ENCODE results near the gene SPOCK1.

The SPOCK1 gene

DNA sequence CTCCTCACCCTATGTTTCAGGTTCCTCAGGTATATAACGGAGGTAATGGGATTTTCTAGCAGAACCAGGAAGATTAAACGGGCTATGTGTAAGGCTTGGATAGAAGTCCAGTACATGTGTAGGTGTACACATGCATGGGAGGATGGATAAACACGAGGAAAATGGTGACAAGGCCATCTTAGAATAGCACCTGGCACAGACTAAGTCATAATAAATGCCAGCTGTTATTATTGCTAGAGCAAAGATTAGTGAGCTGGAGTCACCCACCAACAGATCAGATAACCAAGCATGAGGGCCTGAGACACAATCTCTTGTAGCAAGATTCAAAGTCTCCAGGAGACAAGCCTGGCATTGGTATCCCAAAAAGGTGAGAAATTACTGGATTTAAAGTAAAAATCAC lies 21.1 kb downstream of the SPOCK1 start:
- Histone ChIP-seq H3K9me3 (ENCODE audit: control insufficient read depth, insufficient read depth, low read length) (no peaks in the 10 kb centered on the region), H3K36me3 (ENCODE audit: insufficient read depth, low read length) (no peaks in the 10 kb centered on the region), H3K9ac (ENCODE audit: low read depth, low read length) (no peak overlapping the region), H3K4me1 (ENCODE audit: insufficient read depth, low read length) (no peaks in the 10 kb centered on the region)

GRCh38 chr5:137470921-137471220 lies 28.3 kb downstream of the SPOCK1 start:
- Histone ChIP-seq H3K9me3 (ENCODE audit: control insufficient read depth, insufficient read depth, low read length) (no peaks in the 10 kb centered on the region), H3K9ac (ENCODE audit: low read depth, low read length) (no peak overlapping the region), H3K36me3 (ENCODE audit: insufficient read depth, low read length) (no peaks in the 10 kb centered on the region), H3K4me1 (ENCODE audit: insufficient read depth, low read length) (no peaks in the 10 kb centered on the region)

DNA sequence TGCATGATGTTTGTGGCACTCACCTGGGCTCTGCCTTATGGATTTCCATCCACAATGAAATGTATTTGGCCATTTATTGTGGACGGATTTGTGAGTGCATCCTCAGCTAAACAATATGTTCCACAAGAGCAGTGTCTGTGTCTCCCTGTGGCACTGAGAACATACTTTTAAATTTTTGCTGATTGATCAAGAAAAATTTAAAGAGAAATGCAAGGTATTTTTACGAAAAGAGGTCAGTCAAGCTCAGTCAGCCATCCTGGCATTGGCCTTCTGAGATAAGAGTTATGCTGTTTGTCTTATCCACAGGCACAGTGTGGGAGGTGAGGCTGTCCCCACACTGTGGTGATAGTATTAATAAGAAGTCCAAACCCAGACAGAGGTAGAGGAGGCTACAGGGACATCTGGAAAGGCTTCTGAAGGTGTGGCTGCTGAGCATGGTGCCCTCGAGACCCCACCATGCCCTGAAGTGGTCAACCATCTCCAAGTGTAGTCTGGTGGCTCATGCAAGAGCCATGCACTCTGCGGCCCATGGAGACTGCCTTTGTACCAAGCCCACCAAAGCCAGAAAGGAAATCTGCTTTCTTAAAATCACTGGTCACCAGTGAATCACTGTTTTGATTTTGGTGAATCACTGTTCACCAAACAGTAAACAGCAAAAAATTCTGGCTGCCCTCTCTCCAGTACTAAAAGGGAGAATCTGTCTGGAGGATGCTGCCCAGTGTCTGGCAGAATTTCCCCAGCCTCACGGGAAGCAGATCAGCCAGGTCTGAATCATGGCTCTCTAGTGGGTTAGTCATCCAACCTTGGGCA lies 28.8 kb downstream of the SPOCK1 start:
- no peaks in the 10 kb centered on the region for H3K36me3 ChIP-seq (ENCODE audit: insufficient read depth, low read length)

DNA sequence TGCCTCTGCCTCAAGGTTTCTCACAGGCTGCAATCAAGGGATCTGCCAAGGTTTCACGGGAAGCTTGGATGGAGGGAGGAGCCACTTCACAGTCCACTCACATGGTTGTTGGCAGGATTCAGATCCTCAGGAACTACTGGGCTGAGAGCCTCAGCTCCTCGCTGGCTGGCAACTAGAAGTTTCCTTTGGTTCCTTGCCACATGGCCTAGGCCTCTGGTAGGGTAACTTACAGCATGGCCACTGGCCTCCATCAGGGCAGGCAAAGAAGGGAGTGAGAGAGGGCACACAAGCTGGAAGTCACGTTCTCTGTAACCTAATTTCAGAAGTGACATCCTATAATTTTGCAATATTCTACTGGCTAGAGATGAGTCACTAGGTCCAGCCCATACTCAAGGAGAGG lies 32.2 kb downstream of the SPOCK1 start:
- Histone ChIP-seq H3K9me3 (ENCODE audit: control insufficient read depth, insufficient read depth, low read length) (no peaks in the 10 kb centered on the region), H3K9ac (ENCODE audit: low read depth, low read length) (no peak overlapping the region), H3K4me1 (ENCODE audit: insufficient read depth, low read length) (no peaks in the 10 kb centered on the region), H3K36me3 (ENCODE audit: insufficient read depth, low read length) (no peaks in the 10 kb centered on the region)

More for the DNA sequence above, 28.8 kb downstream of the SPOCK1 start:
- Histone ChIP-seq H3K9me3 (ENCODE audit: control insufficient read depth, insufficient read depth, low read length) (no peaks in the 10 kb centered on the region), H3K4me1 (ENCODE audit: insufficient read depth, low read length) (no peaks in the 10 kb centered on the region), H3K9ac (ENCODE audit: low read depth, low read length) (no peak overlapping the region)

DNA sequence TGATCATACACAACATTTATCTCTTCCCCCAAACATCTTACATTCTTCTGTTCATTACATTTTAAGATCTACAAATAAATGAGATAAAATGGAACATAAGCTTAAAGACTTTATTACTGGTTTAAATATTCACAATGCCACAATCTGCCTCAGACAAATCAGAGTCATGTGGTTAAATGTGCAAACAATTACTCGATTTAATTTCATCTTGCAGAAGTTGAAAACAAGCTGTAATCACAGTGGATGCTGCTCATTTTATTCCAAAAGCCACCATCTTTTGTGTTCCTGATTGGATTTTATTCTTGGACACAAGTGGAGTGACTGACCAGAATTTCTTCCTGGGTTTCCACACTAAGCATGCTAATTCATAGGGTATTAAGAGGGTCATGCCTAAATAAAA lies 33.2 kb downstream of the SPOCK1 start:
- no peak overlapping the region for H3K9ac ChIP-seq (ENCODE audit: low read depth, low read length)
- H3K4me1 ChIP-seq (ENCODE audit: insufficient read depth, low read length): no peaks in the 10 kb centered on the region
- no peaks in the 10 kb centered on the region for H3K9me3 ChIP-seq (ENCODE audit: control insufficient read depth, insufficient read depth, low read length)
- H3K36me3 ChIP-seq (ENCODE audit: insufficient read depth, low read length): no peaks in the 10 kb centered on the region

DNA sequence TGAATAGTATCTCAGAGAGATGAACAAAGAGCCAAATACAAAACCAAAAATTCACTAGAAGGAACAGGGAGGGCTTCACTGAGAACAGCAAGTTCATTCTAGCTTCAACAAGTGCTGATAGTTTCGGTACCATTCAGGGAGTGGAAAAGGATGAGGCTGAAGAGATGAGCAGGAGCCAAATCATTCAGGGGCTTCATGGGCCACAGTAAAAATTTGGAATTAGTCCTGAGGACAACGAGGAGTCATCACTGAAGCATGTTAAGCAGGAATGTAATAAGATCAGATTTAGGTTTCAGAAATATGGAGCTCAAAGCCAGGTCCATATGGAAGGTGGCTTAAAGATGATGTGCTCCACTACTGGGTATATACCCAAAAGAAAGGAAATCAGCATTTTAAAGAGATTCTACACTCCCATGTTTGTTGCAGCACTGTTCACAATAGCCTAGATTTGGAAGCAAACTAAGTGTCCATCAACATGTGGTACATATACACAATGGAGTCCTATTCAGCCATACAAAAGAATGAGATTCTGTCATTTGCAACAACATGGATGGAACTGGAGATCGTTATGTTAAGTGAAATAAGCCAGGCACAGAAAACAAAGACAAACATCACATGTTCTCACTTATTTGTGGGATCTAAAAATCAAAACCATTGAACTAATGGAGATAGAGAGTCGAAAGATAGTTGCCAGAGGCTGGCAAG lies 36.2 kb downstream of the SPOCK1 start:
- Histone ChIP-seq H3K9me3 (ENCODE audit: control insufficient read depth, insufficient read depth, low read length) (no peaks in the 10 kb centered on the region), H3K36me3 (ENCODE audit: insufficient read depth, low read length) (no peaks in the 10 kb centered on the region), H3K4me1 (ENCODE audit: insufficient read depth, low read length) (no peaks in the 10 kb centered on the region), H3K9ac (ENCODE audit: low read depth, low read length) (no peak overlapping the region)

DNA sequence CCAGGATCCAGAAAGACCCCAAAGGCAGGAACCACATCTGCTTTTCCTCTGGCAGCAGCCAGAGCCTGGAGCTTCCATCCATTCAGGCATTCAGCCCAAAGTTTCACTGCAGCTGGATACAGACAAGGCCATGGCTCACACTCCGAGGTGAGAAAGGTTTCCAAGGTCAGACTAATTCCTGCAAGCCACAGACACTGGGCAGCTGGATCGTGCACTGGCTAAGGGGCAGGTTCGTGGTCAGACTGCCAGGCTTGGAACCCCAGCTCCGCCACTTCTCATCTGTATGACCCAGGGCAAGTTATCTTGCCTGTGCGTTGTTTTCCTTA lies 36.9 kb downstream of the SPOCK1 start:
- Histone ChIP-seq H3K9ac (ENCODE audit: low read depth, low read length) (no peak overlapping the region), H3K4me1 (ENCODE audit: insufficient read depth, low read length) (no peaks in the 10 kb centered on the region), H3K9me3 (ENCODE audit: control insufficient read depth, insufficient read depth, low read length) (no peaks in the 10 kb centered on the region), H3K36me3 (ENCODE audit: insufficient read depth, low read length) (no peaks in the 10 kb centered on the region)

GRCh38 chr5:137461391-137462264 lies 37.5 kb downstream of the SPOCK1 start:
- Histone ChIP-seq H3K9ac (ENCODE audit: low read depth, low read length) (no peak overlapping the region), H3K4me1 (ENCODE audit: insufficient read depth, low read length) (no peaks in the 10 kb centered on the region), H3K9me3 (ENCODE audit: control insufficient read depth, insufficient read depth, low read length) (no peaks in the 10 kb centered on the region), H3K36me3 (ENCODE audit: insufficient read depth, low read length) (no peaks in the 10 kb centered on the region)

- Histone ChIP-seq H3K4me1 (ENCODE audit: insufficient read depth, low read length) (no peaks in the 10 kb centered on the region), H3K9me3 (ENCODE audit: control insufficient read depth, insufficient read depth, low read length) (no peaks in the 10 kb centered on the region), H3K9ac (ENCODE audit: low read depth, low read length) (no peak overlapping the region), H3K36me3 (ENCODE audit: insufficient read depth, low read length) (no peaks in the 10 kb centered on the region)
Observed at GRCh38 chr5:137454671-137455070, 44.5 kb downstream of the SPOCK1 start.

DNA sequence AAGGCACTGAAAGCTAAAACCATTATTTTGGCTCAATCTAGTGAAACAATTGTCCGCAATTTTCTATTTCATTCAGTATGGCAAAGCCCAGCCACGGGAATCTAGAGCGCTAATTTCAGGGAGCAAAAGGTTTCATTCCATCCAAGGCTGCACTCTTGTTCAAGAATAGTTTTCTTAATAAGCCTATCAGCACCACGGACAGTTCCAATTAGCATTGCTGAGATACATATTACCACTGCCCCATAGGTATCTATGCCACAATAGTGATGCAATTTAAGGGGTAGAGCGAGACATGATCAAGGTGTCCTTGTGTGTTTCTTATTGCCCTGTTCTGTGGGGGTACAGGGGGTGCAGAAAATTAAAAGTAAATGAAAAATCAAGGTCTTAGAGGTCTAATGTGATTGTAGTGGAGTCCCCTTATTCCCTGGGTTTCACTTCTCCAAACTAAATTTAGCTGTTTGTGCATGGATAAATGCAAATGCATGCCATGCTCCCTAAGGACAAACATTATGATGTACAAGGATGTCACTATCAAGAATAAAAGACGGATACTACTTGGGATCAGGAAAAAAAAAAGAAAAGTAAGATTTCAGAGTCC lies 45.5 kb downstream of the SPOCK1 start:
- no peak overlapping the region for H3K9ac ChIP-seq (ENCODE audit: low read depth, low read length)
- H3K36me3 ChIP-seq (ENCODE audit: insufficient read depth, low read length): no peaks in the 10 kb centered on the region
- H3K4me1 ChIP-seq (ENCODE audit: insufficient read depth, low read length): no peaks in the 10 kb centered on the region
- H3K9me3 ChIP-seq (ENCODE audit: control insufficient read depth, insufficient read depth, low read length): no peaks in the 10 kb centered on the region

DNA sequence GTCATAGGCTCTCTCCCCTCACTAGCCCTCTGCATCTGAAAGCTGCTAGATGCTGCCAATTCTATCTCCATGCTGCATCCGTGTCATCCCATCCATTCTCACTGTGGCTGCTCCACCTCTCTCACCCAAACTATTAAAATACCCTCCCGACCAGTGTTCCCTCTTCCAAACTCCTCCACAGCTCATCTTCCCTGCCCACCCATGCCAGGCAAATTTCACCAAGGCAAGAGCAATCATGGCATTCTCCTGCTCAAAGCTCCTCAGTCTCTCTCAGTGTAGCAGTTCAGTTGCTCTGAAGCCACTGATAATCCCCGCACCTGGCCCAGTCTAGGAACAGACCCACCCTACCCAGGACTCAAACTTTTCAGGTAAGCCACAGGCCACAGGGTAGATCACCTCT lies 48.4 kb downstream of the SPOCK1 start:
- H3K4me1 ChIP-seq (ENCODE audit: insufficient read depth, low read length): no peaks in the 10 kb centered on the region
- H3K9ac ChIP-seq (ENCODE audit: low read depth, low read length): no peak overlapping the region
- H3K9me3 ChIP-seq (ENCODE audit: control insufficient read depth, insufficient read depth, low read length): no peaks in the 10 kb centered on the region
- no peaks in the 10 kb centered on the region for H3K36me3 ChIP-seq (ENCODE audit: insufficient read depth, low read length)

GRCh38 chr5:137448868-137449267 lies 50.3 kb downstream of the SPOCK1 start:
- Histone ChIP-seq H3K9ac (ENCODE audit: low read depth, low read length) (no peak overlapping the region), H3K36me3 (ENCODE audit: insufficient read depth, low read length) (no peaks in the 10 kb centered on the region), H3K9me3 (ENCODE audit: control insufficient read depth, insufficient read depth, low read length) (no peaks in the 10 kb centered on the region), H3K4me1 (ENCODE audit: insufficient read depth, low read length) (no peaks in the 10 kb centered on the region)

DNA sequence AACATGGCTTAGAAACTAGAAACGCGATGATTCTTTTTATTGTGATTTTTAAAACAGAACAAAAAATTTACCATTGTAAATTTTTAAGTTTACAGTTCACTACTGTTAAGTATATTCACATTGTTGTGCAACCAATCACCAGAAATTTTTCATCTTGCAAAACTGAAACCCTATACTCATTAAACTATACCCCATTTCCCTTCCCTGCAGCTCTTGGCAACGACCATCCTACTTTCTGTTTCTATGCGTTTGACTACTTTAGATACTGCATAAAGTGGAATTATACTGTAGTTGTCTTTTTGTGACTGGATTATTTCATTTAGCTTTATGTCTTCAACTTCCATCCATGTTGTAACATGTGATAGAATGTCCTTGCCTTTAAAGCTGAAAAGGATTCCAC lies 52.5 kb downstream of the SPOCK1 start:
- no peak overlapping the region for H3K9ac ChIP-seq (ENCODE audit: low read depth, low read length)
- no peaks in the 10 kb centered on the region for H3K36me3 ChIP-seq (ENCODE audit: insufficient read depth, low read length)
- no peaks in the 10 kb centered on the region for H3K4me1 ChIP-seq (ENCODE audit: insufficient read depth, low read length)
- no peaks in the 10 kb centered on the region for H3K9me3 ChIP-seq (ENCODE audit: control insufficient read depth, insufficient read depth, low read length)

DNA sequence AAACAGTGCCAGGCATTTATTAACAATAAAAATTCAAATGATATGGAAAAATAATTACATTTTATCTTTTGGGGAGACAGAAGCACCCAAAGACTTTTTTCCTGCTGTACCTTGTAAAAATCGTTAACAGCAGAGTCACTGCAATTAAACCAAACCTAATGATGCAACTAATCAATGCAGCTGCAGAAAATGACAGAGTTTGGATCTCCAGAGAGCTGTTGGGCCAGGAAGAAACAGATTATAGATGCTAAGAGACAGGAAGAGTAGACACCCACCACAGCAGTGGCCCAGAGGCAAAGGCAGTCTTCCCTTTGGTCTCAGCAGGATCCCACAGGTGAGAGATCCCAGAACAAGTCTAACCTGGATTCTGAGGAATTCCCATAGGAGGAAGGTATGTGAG lies 53.0 kb downstream of the SPOCK1 start:
- H3K36me3 ChIP-seq (ENCODE audit: insufficient read depth, low read length): no peaks in the 10 kb centered on the region
- H3K9ac ChIP-seq (ENCODE audit: low read depth, low read length): no peak overlapping the region
- H3K4me1 ChIP-seq (ENCODE audit: insufficient read depth, low read length): no peaks in the 10 kb centered on the region

More for the DNA sequence above, 53.0 kb downstream of the SPOCK1 start:
- H3K9me3 ChIP-seq (ENCODE audit: control insufficient read depth, insufficient read depth, low read length): no peaks in the 10 kb centered on the region
